Kidney (tissue), 14 donors: ENCODE measurements around the gene CCDC157. TPM values are rescaled to one million over a fixed set of nuclear protein-coding genes. Genes with fewer than 3 reads are reported as not detected.
"Not testable (repeated sequence)": the region's sequence is repeated elsewhere in the genome, so short reads cannot be mapped to it uniquely, and the experiment has no call there.

Source experiments
- DNase-seq, 5 donors: peaks; one replicate each; pipeline ENCODE4 v3.0.0-alpha.2; 2013 to 2020
- FAIRE-seq: peaks from 2 replicates; lab custom pipeline; 2012; peaks lifted over from hg19 to GRCh38; lab: Jason Lieb, UNC
- H3K27ac ChIP-seq, 2 donors: one replicate each; pipeline ENCODE4 v1.7.0; 2013; ENCODE audit warnings: low read depth in 2 of 2, low read length in 2 of 2, inconsistent platforms in 1 of 2
- H3K27me3 ChIP-seq: one replicate; pipeline ENCODE4 v1.7.1; 2013; ENCODE audit warnings: low read length, inconsistent platforms; ENCODE audit not compliant: control insufficient read depth, insufficient read depth
- H3K36me3 ChIP-seq, 3 donors: one replicate each; pipeline versions ENCODE4 v1.7.0 to v1.7.1; 2013; ENCODE audit warnings: low read length in 3 of 3, control low read depth in 1 of 3, inconsistent platforms in 1 of 3; ENCODE audit not compliant: insufficient read depth in 3 of 3, control insufficient read depth in 2 of 3
- H3K4me1 ChIP-seq, 3 donors: one replicate each; pipeline versions ENCODE4 v1.7.0 to v1.7.1; 2013; ENCODE audit warnings: low read length in 3 of 3, inconsistent platforms in 1 of 3, low read depth in 1 of 3; ENCODE audit not compliant: control insufficient read depth in 2 of 3, insufficient read depth in 2 of 3
- H3K4me3 ChIP-seq, 3 donors: one replicate each; pipeline versions ENCODE4 v1.7.0 to v1.8.1; 2013; ENCODE audit warnings: low read length in 3 of 3, control low read depth in 1 of 3, inconsistent platforms in 1 of 3
- H3K9ac ChIP-seq, 3 donors: one replicate each; pipeline versions ENCODE4 v1.7.0 to v1.7.1; 2013; ENCODE audit warnings: low read length in 3 of 3, control low read depth in 1 of 3, inconsistent platforms in 1 of 3
- H3K9me3 ChIP-seq, 3 donors: one replicate each; pipeline versions ENCODE4 v1.7.0 to v1.7.1; 2013; ENCODE audit warnings: low read length in 3 of 3, control low read depth in 1 of 3, inconsistent platforms in 1 of 3; ENCODE audit not compliant: control insufficient read depth in 2 of 3, insufficient read depth in 1 of 3
- CTCF ChIP-seq: IDR thresholded peaks from 3 replicates; pipeline ENCODE4 v1.5.1; 2012; ENCODE audit warnings: mild to moderate bottlenecking, moderate library complexity, borderline replicate concordance; ENCODE audit not compliant: insufficient read depth; ENCODE audit errors: extremely low read depth
- intact Hi-C: fragments of 100-400 bp; cut with DNase I; formaldehyde crosslinking; loops from one replicate; pipeline ENCODE4 v1.11.1; 2022
- polyA plus RNA-seq: library from polyadenylated mRNA; stranded (reverse); fragments of 350-450 nt; fragmentation: Illumina TruSeq; extraction: RNeasy Lipid Tissue Mini Kit (QIAGEN cat#74804); gene quantifications from one replicate; pipeline ENCODE4 v1.2.3, GENCODE V29; 2014; ENCODE audit warnings: low read depth, low replicate concordance; ENCODE audit not compliant: insufficient read depth
- total RNA-seq: library from RNA; stranded (reverse); fragmentation: NEBNext Ultra II Directional; extraction: Animal tissue kit (Norgen Biotek cat#: 25700); gene quantifications from one replicate; pipeline ENCODE4 v1.2.1, GENCODE V29; 2021
- donor health status: control.
- donor health status: control.
- donor health status: control.
- donor health status: control.
- donor health status: control.
- donor health status: DM: yes; HTN: yes; CAD: no.
- donor health status: Normal renal cell carcinoma (clear cell type).

Gene CCDC157
- total and polyA plus RNA-seq, 2 donors from 2014 or later, result 5.1 to 6.0 TPM

- Histone ChIP-seq H3K36me3 (no peaks in the 10 kb centered on the region), H3K4me1 (peaks cover 0 to 14% (median 9%) of the 10 kb centered on the region in 3 donors), H3K9ac (no peak overlapping the region), H3K27ac (no peak overlapping the region), H3K9me3 (no peaks in the 10 kb centered on the region), H3K27me3 (no peaks in the 10 kb centered on the region), H3K4me3 (no peak overlapping the region)
- no peak for DNase-seq
- no peak for FAIRE-seq
- intact Hi-C loops, result no loop called here
- no peak for TF ChIP-seq CTCF
These were observed 42.2 kb downstream of the CCDC157 start for GRCh38 chr22:30398685-30399680.

- no peak overlapping the region for H3K4me3 ChIP-seq
- DNase-seq (no peak), FAIRE-seq (no peak)
- H3K27me3 ChIP-seq, result no peaks in the 10 kb centered on the region
- no peaks in the 10 kb centered on the region for H3K36me3 ChIP-seq
- intact Hi-C loops, result no loop called here
- TF ChIP-seq CTCF, result no peak
- peaks cover 0 to 14% (median 9%) of the 10 kb centered on the region in 3 donors for H3K4me1 ChIP-seq
- H3K27ac ChIP-seq, result no peak overlapping the region
- H3K9me3 ChIP-seq, result no peaks in the 10 kb centered on the region
- no peak overlapping the region for H3K9ac ChIP-seq
These were observed 42.9 kb downstream of the CCDC157 start for GRCh38 chr22:30399718-30400117.

GRCh38 chr22:30400159-30400558 is 43.4 kb downstream of the CCDC157 start:
- no peaks in the 10 kb centered on the region for H3K9me3 ChIP-seq
- intact Hi-C loops, result no loop called here
- H3K4me3 ChIP-seq, result no peak overlapping the region
- H3K4me1 ChIP-seq, result peaks cover 0 to 14% (median 9%) of the 10 kb centered on the region in 3 donors
- H3K9ac ChIP-seq, result no peak overlapping the region
- no peaks in the 10 kb centered on the region for H3K36me3 ChIP-seq
- FAIRE-seq (no peak), DNase-seq (no peak)
- H3K27ac ChIP-seq, result no peak overlapping the region
- TF ChIP-seq CTCF, result no peak
- H3K27me3 ChIP-seq, result no peaks in the 10 kb centered on the region

- intact Hi-C loops, FAIRE-seq: not testable (repeated sequence)
These were observed 44.2 kb downstream of the CCDC157 start for GRCh38 chr22:30401024-30401423.

More at GRCh38 chr22:30401024-30401423, 44.2 kb downstream of the CCDC157 start:
- not testable (repeated sequence) for H3K36me3 ChIP-seq, DNase-seq, H3K27me3 ChIP-seq, H3K9ac ChIP-seq, H3K27ac ChIP-seq, H3K9me3 ChIP-seq, H3K4me3 ChIP-seq
- H3K4me1 ChIP-seq, result peaks cover 0 to 14% (median 9%) of the 10 kb centered on the region in 3 donors
